Brain microvascular endothelial cell (primary cell): ENCODE results near the gene CERS1.

Experiments used
- DNase-seq: peaks from one replicate; pipeline ENCODE4 v3.0.0-alpha.2; 2020
- H3K27ac ChIP-seq: fragments of 250-450 bp; sonication (Bioruptor Pico); 2 replicates; pipeline ENCODE4 v1.5.1; 2020; ENCODE audit warnings: mild to moderate bottlenecking, moderate library complexity
- H3K27me3 ChIP-seq: fragments of 250-450 bp; sonication (Bioruptor Pico); replicated peaks from 2 replicates; pipeline ENCODE4 v1.5.1; 2020; ENCODE audit warnings: mild to moderate bottlenecking
- H3K36me3 ChIP-seq: fragments of 250-450 bp; sonication (Bioruptor Pico); replicated peaks from 2 replicates; pipeline ENCODE4 v1.5.1; 2020; ENCODE audit warnings: mild to moderate bottlenecking
- H3K4me3 ChIP-seq: 2 replicates; pipeline ENCODE4 v1.5.1; 2011; ENCODE audit warnings: low read depth, mild to moderate bottlenecking, control low read depth, low read length, moderate library complexity
- in situ Hi-C: cut with HindIII; loops from 2 replicates; pipeline ENCODE4 v1.10.0; 2017; ENCODE audit warnings: low sequenced_read_pairs, low pct_ligation_motif_present
- TF ChIP-seq, protein P1 (sequence below): IDR thresholded peaks from 2 replicates; pipeline ENCODE4 v1.5.1; 2011; ENCODE audit warnings: low read depth, mild to moderate bottlenecking, moderate library complexity, low read length, control low read depth, inconsistent platforms; ENCODE audit errors: missing control alignments

The CERS1 gene

DNA sequence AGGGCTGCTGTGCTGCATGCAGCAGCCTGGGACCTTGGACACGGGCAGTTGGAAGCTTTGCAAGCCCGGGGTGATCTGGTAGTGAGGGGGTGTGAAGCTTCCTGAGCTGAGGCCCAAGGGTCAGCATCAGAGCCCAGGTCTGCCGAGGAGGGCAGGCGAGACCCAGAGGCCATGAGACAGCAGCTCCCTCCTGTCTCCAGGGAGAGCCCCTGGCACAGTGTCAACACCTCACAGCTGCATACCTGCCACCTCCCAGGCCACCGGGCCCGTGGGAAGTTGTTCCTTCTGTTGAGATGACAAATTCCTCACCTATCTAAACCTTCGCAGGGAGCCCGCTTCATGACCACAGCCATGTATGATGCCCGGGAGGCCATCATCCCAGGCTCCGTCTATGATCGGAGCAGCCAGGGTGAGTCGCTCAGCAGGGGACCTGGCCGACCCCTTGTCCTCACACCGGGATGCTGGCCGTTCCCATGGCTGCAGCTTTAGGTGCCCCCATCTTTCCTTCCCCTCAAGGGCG, 32.1 kb downstream of the CERS1 start:
- no peaks in the 10 kb centered on the region for H3K27me3 ChIP-seq
- peaks cover 86% of the 10 kb centered on the region for H3K36me3 ChIP-seq
- in situ Hi-C loops = loop anchor here (25.0 kb wide), 1 partner anchor 277 kb away; the partner anchor contains the start of gene REX1BD

DNA sequence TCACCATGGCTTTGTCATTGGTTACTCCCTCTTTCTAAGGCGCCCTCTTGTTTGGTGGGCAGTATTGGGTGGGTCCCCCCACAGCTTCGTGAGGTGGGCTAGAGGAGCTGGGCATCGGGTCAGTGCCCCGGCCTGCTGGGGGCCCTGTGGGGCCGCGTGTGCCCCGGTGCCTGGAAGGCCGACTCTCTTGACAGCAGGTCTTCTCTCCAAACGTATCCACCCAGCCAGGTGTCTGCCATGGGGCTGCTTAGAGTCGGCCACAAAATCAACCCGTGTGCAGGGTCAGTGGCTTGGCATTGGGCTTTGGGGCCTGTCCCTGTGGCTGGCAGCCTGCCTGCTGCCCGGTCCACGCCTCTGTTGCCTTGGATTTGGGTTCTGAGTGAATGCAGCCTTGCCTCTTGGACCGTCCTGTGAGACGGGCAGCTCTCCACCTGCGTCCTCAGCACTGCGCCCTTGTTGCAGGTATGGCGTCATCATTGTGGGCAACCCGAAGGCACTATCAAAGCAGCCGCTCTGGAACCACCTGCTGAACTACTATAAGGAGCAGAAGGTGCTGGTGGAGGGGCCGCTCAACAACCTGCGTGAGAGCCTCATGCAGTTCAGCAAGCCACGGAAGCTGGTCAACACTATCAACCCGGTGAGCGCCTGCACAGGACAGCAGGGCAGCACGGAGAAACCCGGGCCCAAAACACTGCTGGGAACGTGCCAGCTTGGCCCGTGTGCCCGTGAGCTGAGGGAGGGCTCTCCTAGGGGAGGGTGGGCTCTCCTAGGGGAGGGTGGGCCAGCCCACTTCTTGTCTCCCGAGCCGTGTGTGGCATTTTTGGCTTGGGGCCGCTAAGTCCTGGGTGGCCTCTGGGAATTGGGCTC, 32.7 kb downstream of the CERS1 start:
- TF ChIP-seq, protein P1, sequence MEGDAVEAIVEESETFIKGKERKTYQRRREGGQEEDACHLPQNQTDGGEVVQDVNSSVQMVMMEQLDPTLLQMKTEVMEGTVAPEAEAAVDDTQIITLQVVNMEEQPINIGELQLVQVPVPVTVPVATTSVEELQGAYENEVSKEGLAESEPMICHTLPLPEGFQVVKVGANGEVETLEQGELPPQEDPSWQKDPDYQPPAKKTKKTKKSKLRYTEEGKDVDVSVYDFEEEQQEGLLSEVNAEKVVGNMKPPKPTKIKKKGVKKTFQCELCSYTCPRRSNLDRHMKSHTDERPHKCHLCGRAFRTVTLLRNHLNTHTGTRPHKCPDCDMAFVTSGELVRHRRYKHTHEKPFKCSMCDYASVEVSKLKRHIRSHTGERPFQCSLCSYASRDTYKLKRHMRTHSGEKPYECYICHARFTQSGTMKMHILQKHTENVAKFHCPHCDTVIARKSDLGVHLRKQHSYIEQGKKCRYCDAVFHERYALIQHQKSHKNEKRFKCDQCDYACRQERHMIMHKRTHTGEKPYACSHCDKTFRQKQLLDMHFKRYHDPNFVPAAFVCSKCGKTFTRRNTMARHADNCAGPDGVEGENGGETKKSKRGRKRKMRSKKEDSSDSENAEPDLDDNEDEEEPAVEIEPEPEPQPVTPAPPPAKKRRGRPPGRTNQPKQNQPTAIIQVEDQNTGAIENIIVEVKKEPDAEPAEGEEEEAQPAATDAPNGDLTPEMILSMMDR = no peak
- in situ Hi-C loops = loop anchor here (25.0 kb wide), 1 partner anchor 276 kb away; the partner anchor contains the start of gene REX1BD
- H3K27me3 ChIP-seq = no peaks in the 10 kb centered on the region
- no peak for DNase-seq
- peaks cover 88% of the 10 kb centered on the region for H3K36me3 ChIP-seq
- H3K4me3 ChIP-seq = no peak overlapping the region
- no peak overlapping the region for H3K27ac ChIP-seq

More for the DNA sequence above, 32.1 kb downstream of the CERS1 start:
- TF ChIP-seq, protein P1 = no peak
- H3K27ac ChIP-seq = no peak overlapping the region
- H3K4me3 ChIP-seq = no peak overlapping the region
- DNase-seq = no peak

DNA sequence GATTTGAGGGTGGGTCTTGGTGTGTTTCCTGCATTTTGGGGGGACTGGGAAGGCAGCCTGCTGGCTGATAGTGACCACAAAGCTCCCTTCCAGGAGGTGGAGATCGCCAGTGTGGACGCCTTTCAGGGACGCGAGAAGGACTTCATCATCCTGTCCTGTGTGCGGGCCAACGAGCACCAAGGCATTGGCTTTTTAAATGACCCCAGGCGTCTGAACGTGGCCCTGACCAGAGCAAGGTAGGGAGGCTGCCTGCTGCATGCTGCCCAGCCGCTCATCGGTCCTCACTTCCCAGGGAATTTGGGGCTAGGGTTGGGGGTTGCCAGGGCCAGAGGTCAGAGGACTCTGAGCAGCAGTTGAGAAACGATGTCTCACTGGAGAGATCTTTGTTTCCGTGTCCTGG, 34.0 kb downstream of the CERS1 start:
- peaks cover 88% of the 10 kb centered on the region for H3K36me3 ChIP-seq
- H3K27me3 ChIP-seq = no peaks in the 10 kb centered on the region
- TF ChIP-seq, protein P1 = no peak
- no peak overlapping the region for H3K4me3 ChIP-seq
- H3K27ac ChIP-seq = no peak overlapping the region
- in situ Hi-C loops = loop anchor here (25.0 kb wide), 1 partner anchor 275 kb away; the partner anchor contains the start of gene REX1BD
- DNase-seq = no peak

DNA sequence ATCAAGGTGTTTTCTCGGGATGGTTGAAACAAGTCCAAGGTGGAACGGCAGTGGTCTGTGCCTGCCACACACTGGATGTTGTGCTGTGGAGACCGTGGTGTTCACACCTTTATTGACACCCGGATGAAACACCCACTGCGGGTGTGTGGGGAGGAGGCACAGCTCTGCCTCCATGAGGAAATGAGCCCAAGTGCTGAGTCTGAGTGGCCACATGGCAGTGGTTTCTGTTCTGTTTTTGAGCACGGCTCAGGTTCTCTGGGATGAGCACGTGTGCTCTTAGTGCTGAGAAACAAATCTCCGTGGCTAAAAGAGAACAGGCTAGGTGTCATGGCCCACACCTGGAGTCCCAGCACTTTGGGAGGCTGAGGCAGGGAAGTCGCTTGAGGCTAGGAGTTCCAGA, 34.7 kb downstream of the CERS1 start:
- no peaks in the 10 kb centered on the region for H3K27me3 ChIP-seq
- TF ChIP-seq, protein P1 = no peak
- H3K36me3 ChIP-seq = peaks cover 91% of the 10 kb centered on the region
- no peak overlapping the region for H3K4me3 ChIP-seq
- in situ Hi-C loops = loop anchor here (25.0 kb wide), 1 partner anchor 274 kb away; the partner anchor contains the start of gene REX1BD
- DNase-seq = no peak
- no peak overlapping the region for H3K27ac ChIP-seq

DNA sequence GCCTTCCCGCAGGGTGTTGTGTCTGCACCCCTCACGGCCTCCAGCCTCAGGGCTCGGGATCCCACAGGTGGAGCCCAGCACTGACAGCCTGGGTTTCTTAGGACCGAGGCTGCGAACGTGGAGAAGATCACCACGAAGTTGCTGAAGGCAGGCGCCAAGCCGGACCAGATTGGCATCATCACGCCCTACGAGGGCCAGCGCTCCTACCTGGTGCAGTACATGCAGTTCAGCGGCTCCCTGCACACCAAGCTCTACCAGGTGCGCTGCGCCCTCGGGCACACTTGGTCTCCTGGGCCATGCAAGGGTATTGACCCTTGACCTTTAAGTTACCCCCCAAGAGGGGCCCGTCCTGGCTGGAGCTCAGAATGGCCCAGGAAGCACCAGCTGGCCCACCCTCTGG, 35.2 kb downstream of the CERS1 start:
- peaks cover 91% of the 10 kb centered on the region for H3K36me3 ChIP-seq
- H3K4me3 ChIP-seq = no peak overlapping the region
- in situ Hi-C loops = loop anchor here (25.0 kb wide), 1 partner anchor 273 kb away; the partner anchor contains the start of gene REX1BD
- no peak for DNase-seq
- H3K27ac ChIP-seq = no peak overlapping the region
- no peaks in the 10 kb centered on the region for H3K27me3 ChIP-seq
- TF ChIP-seq, protein P1 = no peak
